ENCODE data around the gene CCL17. TPM values are rescaled to one million over a fixed set of nuclear protein-coding genes. Genes with fewer than 3 reads are reported as not detected.
A peak's percentile ranks its signal among the peaks of the same experiment; 100 is the strongest.

CCL17 gene
- total and polyA plus RNA-seq, 2 donors from 2014 or later = 1.5 TPM; not detected in 1

DNA sequence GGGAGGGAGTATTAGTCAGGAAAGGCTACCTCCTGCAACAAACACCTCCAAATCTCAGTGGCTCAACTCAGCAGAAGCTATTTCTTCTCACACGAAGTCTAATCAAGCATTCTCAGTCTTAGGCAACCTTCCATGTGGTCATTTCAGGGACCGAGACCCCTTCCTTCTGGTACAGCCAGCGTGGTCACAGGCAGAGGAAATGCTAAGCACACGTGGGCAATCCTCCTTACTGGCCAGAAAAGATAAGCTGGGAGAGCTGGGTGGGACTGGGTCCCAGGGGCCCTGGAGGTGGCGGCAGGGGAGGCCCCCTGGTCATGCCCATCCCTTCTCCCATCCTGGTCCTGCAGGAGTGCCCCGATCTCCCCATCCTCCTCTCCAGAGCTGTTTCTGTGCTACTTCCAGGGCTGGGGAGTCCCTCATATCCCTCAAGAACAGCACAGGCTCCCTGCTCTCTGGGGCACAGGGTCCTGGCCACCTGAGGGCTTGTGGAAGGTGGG, 38.0 kb upstream of the CCL17 start:
- Histone ChIP-seq H3K27me3 (ENCODE audit: control insufficient read depth, insufficient read depth, low read length) (no peaks in the 10 kb centered on the region), H3K27ac (ENCODE audit: low read depth in 2 of 2, low read length in 2 of 2) (peak overlapping the region; percentile 33 to 48), H3K9me3 (ENCODE audit: control insufficient read depth in 2 of 3, insufficient read depth in 1 of 3, low read length in 3 of 3) (no peaks in the 10 kb centered on the region), H3K9ac (ENCODE audit: low read length in 3 of 3) (no peak overlapping the region), H3K4me3 (ENCODE audit: low read length in 3 of 3) (no peak overlapping the region), H3K4me1 (ENCODE audit: control insufficient read depth in 2 of 3, insufficient read depth in 2 of 3, low read depth in 1 of 3, low read length in 3 of 3) (peaks cover 0 to 10% (median 5%) of the 10 kb centered on the region in 3 donors), H3K36me3 (ENCODE audit: control insufficient read depth in 2 of 3, insufficient read depth in 3 of 3, low read length in 3 of 3) (no peaks in the 10 kb centered on the region)
- TF ChIP-seq, protein P1, sequence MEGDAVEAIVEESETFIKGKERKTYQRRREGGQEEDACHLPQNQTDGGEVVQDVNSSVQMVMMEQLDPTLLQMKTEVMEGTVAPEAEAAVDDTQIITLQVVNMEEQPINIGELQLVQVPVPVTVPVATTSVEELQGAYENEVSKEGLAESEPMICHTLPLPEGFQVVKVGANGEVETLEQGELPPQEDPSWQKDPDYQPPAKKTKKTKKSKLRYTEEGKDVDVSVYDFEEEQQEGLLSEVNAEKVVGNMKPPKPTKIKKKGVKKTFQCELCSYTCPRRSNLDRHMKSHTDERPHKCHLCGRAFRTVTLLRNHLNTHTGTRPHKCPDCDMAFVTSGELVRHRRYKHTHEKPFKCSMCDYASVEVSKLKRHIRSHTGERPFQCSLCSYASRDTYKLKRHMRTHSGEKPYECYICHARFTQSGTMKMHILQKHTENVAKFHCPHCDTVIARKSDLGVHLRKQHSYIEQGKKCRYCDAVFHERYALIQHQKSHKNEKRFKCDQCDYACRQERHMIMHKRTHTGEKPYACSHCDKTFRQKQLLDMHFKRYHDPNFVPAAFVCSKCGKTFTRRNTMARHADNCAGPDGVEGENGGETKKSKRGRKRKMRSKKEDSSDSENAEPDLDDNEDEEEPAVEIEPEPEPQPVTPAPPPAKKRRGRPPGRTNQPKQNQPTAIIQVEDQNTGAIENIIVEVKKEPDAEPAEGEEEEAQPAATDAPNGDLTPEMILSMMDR (IDR thresholded peaks at IDR 0.05; ENCODE audit: borderline replicate concordance, extremely low read depth, insufficient read depth) = no peak
- DNase-seq = no peak
- no peak for FAIRE-seq
- intact Hi-C loops (cut with DNase I) = no loop called here

DNA sequence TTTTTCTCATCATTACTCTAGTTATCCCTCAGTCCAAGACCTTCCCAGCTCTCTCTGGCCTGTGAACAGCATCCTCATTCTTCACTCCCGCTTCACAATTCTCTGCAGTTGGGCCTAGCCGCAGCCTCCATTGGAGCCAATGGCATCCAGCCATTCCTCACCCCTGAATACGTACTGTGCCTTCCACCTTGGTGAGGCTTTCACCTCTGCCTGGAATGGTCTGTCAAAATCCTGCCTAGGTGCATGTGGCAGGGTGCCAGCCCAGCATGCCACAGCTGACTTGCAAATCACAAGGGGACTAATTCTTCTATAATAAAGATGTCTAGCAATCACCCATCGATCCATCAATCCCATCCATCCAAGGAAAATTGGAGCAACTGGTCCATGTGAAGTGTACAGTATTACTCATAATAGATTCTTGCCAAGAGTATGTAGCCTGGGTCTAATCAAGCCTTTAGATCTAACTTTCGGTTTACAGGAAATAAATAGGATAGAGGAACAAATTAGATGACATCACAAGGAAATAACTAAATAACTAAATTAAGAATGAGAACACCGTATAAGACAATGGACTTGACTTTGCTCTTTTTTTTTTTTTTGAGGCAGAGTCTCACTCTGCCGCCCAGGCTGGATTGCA, 37.3 kb upstream of the CCL17 start:
- no peaks in the 10 kb centered on the region for H3K9me3 ChIP-seq (ENCODE audit: control insufficient read depth in 2 of 3, insufficient read depth in 1 of 3, low read length in 3 of 3)
- H3K36me3 ChIP-seq (ENCODE audit: control insufficient read depth in 2 of 3, insufficient read depth in 3 of 3, low read length in 3 of 3) = no peaks in the 10 kb centered on the region
- H3K4me1 ChIP-seq (ENCODE audit: control insufficient read depth in 2 of 3, insufficient read depth in 2 of 3, low read depth in 1 of 3, low read length in 3 of 3) = peaks cover 0 to 16% (median 10%) of the 10 kb centered on the region in 3 donors
- peak; percentile 50 for FAIRE-seq
- no peak overlapping the region for H3K4me3 ChIP-seq (ENCODE audit: low read length in 3 of 3)
- intact Hi-C loops (cut with DNase I) = no loop called here
- H3K27me3 ChIP-seq (ENCODE audit: control insufficient read depth, insufficient read depth, low read length) = no peaks in the 10 kb centered on the region
- TF ChIP-seq, protein P1 (IDR thresholded peaks at IDR 0.05; ENCODE audit: borderline replicate concordance, extremely low read depth, insufficient read depth) = no peak
- H3K9ac ChIP-seq (ENCODE audit: low read length in 3 of 3) = no peak overlapping the region
- peak in 2 of 5 donors; percentile 10 to 21 for DNase-seq
- peak overlapping the region; percentile 33 to 48 for H3K27ac ChIP-seq (ENCODE audit: low read depth in 2 of 2, low read length in 2 of 2)

DNA sequence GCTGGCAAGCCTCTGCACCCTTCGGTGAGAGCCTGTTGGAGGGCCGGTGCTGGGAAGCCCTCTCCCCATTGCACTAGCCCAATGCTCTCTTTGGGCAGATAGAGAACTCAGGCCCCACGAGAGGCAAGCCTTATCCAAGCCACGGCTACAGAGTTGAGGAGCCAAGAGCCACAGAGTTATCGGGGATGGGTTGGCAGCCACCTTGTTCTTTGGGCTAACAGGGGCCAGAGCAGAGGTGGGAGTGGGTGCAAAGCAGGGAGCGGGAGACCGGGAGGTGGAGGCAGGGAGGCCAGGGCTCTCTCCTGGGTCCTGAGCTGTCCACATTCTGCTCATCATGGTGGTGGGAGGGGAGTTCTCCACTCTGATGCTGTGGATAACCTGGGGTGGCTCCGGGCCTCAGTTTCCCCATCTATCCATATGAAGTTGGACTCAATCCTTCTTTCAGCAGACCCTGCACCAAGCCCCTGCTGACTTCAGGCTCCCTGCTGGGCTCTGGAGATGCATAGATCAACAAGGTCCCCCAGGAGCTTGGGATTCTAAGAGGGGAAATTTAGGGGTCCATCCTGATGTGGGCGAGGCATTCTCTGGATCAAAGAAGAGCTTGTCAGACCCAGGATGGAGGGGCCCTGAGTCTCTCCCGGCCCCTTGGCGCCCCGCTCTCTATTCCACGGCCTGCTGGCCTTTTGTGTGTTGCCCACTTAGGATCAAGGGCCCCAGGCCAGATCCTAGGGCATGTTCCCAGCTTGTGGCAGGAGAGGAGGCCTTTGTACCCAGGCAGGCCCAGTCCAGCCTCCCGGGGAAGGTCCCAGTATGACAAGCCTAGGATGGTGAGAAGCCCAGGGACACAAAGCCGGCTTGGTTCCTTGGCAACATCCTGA, 32.8 kb upstream of the CCL17 start:
- peak overlapping the region; percentile 88 to 97 for H3K27ac ChIP-seq (ENCODE audit: low read depth in 2 of 2, low read length in 2 of 2)
- peak overlapping the region; percentile 17 to 95 (median 75) for H3K4me3 ChIP-seq (ENCODE audit: low read length in 3 of 3)
- FAIRE-seq = no peak
- peak in 1 of 5 donors; percentile 41 for DNase-seq
- no peaks in the 10 kb centered on the region for H3K36me3 ChIP-seq (ENCODE audit: control insufficient read depth in 2 of 3, insufficient read depth in 3 of 3, low read length in 3 of 3)
- TF ChIP-seq, protein P1 (IDR thresholded peaks at IDR 0.05; ENCODE audit: borderline replicate concordance, extremely low read depth, insufficient read depth) = no peak
- H3K4me1 ChIP-seq (ENCODE audit: control insufficient read depth in 2 of 3, insufficient read depth in 2 of 3, low read depth in 1 of 3, low read length in 3 of 3) = peaks cover 0 to 30% (median 19%) of the 10 kb centered on the region in 3 donors
- H3K9me3 ChIP-seq (ENCODE audit: control insufficient read depth in 2 of 3, insufficient read depth in 1 of 3, low read length in 3 of 3) = no peaks in the 10 kb centered on the region
- H3K9ac ChIP-seq (ENCODE audit: low read length in 3 of 3) = peak overlapping the region in 2 of 3 donors; percentile 49 to 96
- intact Hi-C loops (cut with DNase I) = no loop called here
- H3K27me3 ChIP-seq (ENCODE audit: control insufficient read depth, insufficient read depth, low read length) = no peaks in the 10 kb centered on the region

Measured in kidney (tissue), 14 donors.